ENCODE data around the gene ZFR2. TPM values are rescaled to one million over a fixed set of nuclear protein-coding genes. Genes with fewer than 3 reads are reported as not detected.

The ZFR2 gene
- total and polyA plus RNA-seq, 4 donors: not detected

DNA sequence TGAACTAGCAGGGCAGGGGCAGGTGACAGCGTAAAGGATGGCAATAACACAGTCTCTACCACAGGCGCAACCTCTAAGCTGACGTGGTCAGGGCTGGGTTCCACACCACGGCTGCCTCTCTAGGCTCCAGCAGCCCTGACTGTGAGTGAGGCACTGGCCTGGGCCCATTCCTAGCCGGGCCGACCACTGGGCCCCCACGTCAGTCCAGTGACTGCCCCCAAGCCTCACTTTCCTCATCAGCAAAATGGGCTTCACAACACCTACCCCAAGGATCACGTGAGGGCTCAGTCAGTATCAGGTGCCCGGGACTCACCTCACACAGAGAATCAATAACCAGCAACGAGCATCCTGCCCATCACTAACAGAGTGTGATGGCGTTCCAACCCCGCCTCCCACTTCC, 5.2 kb downstream of the ZFR2 start:
- no peak overlapping the region for H3K27ac ChIP-seq (ENCODE audit: low read depth in 1 of 2, low read length in 2 of 2)
- no peaks in the 10 kb centered on the region for H3K36me3 ChIP-seq (ENCODE audit: control insufficient read depth in 4 of 4, insufficient read depth in 3 of 4, low read depth in 1 of 4, low read length in 3 of 4)
- no peak overlapping the region for H3K9ac ChIP-seq (ENCODE audit: low read depth in 1 of 2, low read length in 2 of 2)
- 68% methylated on average over 12 of the region's 12 CpGs for WGBS
- TF ChIP-seq NR2F2 (IDR thresholded peaks at IDR 0.05) (no peak), MAX (IDR thresholded peaks at IDR 0.05) (no peak), GABPA (IDR thresholded peaks at IDR 0.05 in 1 of 2, conservative IDR thresholded peaks at IDR 0.05 in 1 of 2) (no peak), FOXA2 (IDR thresholded peaks at IDR 0.05) (no peak), HNF4A (conservative IDR thresholded peaks at IDR 0.05) (no peak)
- TF ChIP-seq, protein P1, sequence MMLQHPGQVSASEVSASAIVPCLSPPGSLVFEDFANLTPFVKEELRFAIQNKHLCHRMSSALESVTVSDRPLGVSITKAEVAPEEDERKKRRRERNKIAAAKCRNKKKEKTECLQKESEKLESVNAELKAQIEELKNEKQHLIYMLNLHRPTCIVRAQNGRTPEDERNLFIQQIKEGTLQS (IDR thresholded peaks at IDR 0.05): no peak
- no peak overlapping the region for H3K4me3 ChIP-seq (ENCODE audit: low read depth in 1 of 3, low read length in 3 of 3)
- peaks cover 0 to 1% (median 0%) of the 10 kb centered on the region in 4 donors for H3K4me1 ChIP-seq (ENCODE audit: control insufficient read depth in 4 of 4, insufficient read depth in 4 of 4, low read length in 3 of 4)
- peaks cover 0 to 8% (median 4%) of the 10 kb centered on the region in 4 donors for H3K27me3 ChIP-seq (ENCODE audit: control insufficient read depth in 4 of 4, insufficient read depth in 4 of 4, low read length in 3 of 4)
- H3K9me3 ChIP-seq (ENCODE audit: control insufficient read depth in 4 of 4, low read length in 3 of 4): no peaks in the 10 kb centered on the region
- DNase-seq (ENCODE audit: low spot score): no peak

DNA sequence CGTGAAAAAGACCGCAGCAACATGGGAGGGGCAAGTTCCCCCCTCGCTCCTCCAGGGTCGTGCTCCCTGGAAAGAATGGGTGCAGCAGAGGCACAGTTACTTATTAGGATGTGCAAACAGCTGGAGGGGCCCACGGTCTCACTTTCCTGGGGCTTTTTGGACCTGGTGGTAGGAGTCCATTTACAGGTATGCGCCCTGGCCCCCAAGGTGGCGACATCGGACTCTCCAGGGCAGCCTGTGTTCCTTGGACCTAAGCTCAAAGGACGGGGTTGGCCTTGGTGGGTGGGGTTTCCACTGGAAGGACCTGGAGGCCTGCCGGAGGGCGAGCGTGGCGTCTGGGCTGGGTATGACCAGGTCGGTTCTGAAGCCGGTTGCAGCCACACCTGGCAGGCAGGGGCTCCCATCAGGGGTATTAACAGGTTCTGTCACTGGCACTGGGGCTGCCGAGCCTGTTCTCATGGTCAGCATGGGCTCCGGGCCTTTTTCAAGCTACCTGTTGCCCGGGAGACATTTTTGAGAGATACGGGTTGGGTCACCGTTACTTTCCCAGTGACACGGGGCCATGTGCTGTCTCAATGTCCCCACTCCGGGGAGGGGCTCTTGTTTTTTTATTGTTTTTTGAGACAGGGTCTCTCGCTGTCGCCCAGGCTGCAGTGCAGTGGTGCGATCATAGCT, 5.9 kb downstream of the ZFR2 start:
- no peak for DNase-seq (ENCODE audit: low spot score)
- Histone ChIP-seq H3K27me3 (ENCODE audit: control insufficient read depth in 4 of 4, insufficient read depth in 4 of 4, low read length in 3 of 4) (peaks cover 0 to 5% (median 2%) of the 10 kb centered on the region in 4 donors), H3K27ac (ENCODE audit: low read depth in 1 of 2, low read length in 2 of 2) (no peak overlapping the region), H3K9ac (ENCODE audit: low read depth in 1 of 2, low read length in 2 of 2) (no peak overlapping the region), H3K9me3 (ENCODE audit: control insufficient read depth in 4 of 4, low read length in 3 of 4) (no peaks in the 10 kb centered on the region), H3K4me3 (ENCODE audit: low read depth in 1 of 3, low read length in 3 of 3) (no peak overlapping the region), H3K36me3 (ENCODE audit: control insufficient read depth in 4 of 4, insufficient read depth in 3 of 4, low read depth in 1 of 4, low read length in 3 of 4) (no peaks in the 10 kb centered on the region), H3K4me1 (ENCODE audit: control insufficient read depth in 4 of 4, insufficient read depth in 4 of 4, low read length in 3 of 4) (no peaks in the 10 kb centered on the region)
- WGBS: 81% methylated on average over 25 of the region's 25 CpGs
- TF ChIP-seq FOXA2 (IDR thresholded peaks at IDR 0.05) (no peak), JUND (IDR thresholded peaks at IDR 0.05) (no peak), HNF4A (conservative IDR thresholded peaks at IDR 0.05) (no peak), CTCF (IDR thresholded peaks at IDR 0.05; ENCODE audit: low read depth, low read length, missing input control) (no peak), HNF4G (IDR thresholded peaks at IDR 0.05) (no peak), MAX (IDR thresholded peaks at IDR 0.05) (no peak), RXRA (IDR thresholded peaks at IDR 0.05) (no peak), FOXA1 (IDR thresholded peaks at IDR 0.05) (no peak), SP1 (IDR thresholded peaks at IDR 0.05) (no peak), RAD21 (IDR thresholded peaks at IDR 0.05) (no peak), NR2F2 (IDR thresholded peaks at IDR 0.05) (no peak), REST (IDR thresholded peaks at IDR 0.05) (no peak), GABPA (IDR thresholded peaks at IDR 0.05 in 1 of 2, conservative IDR thresholded peaks at IDR 0.05 in 1 of 2) (no peak), YY1 (IDR thresholded peaks at IDR 0.05) (no peak)
- TF ChIP-seq, protein P1 (IDR thresholded peaks at IDR 0.05): no peak
